Panc1 (cell line): ENCODE data around the gene PLPP4. TPM values are rescaled to one million over a fixed set of nuclear protein-coding genes. Genes with fewer than 3 reads are reported as not detected.

Experiments used
- ATAC-seq: fragments of 200-7000 bp; cut with Tn5 transposase; 2 replicates; pipeline ENCODE4 v1.9.1; 2020; ENCODE audit warnings: mild to moderate bottlenecking, moderate library complexity
- BruUV-seq: library from RNA; stranded (reverse); fragments of 400-500 nt; replicated peaks from 2 replicates; lab custom pipeline; 2021; lab: Mats Ljungman, UMichigan
- CTCF ChIA-PET: fragments of 300-600 bp; sonication (Branson Sonifier 250); formaldehyde crosslinking; loops from one replicate; lab custom pipeline; 2022; ENCODE audit warnings: antibody characterized with exemption; lab: Charles Lee
- POLR2A ChIA-PET: fragments of 300-600 bp; sonication (Branson Sonifier 250); formaldehyde crosslinking; loops from one replicate; lab custom pipeline; 2022; ENCODE audit warnings: antibody characterized with exemption; lab: Charles Lee
- DNase-seq: peaks from one replicate; pipeline ENCODE4 v3.0.0-alpha.2; 2010; ENCODE audit warnings: low read depth, low spot score
- H3K27ac ChIP-seq: 2 replicates; pipeline ENCODE4 v1.5.1; 2011; ENCODE audit warnings: mild to moderate bottlenecking, low read length, inconsistent platforms
- H3K27me3 ChIP-seq: fragments of 200-500 bp; sonication (Bioruptor generic); 2 replicates; pipeline ENCODE4 v1.6.0; 2014; ENCODE audit warnings: low read length, inconsistent platforms; ENCODE audit not compliant: control insufficient read depth, insufficient read depth
- H3K36me3 ChIP-seq: fragments of 200-500 bp; sonication (Bioruptor generic); 2 replicates; pipeline ENCODE4 v1.5.1; 2014; ENCODE audit warnings: inconsistent platforms, mild to moderate bottlenecking, low read length, moderate library complexity; ENCODE audit not compliant: control insufficient read depth, insufficient read depth
- H3K4me1 ChIP-seq: 2 replicates; pipeline ENCODE4 v1.5.1; 2011; ENCODE audit warnings: inconsistent platforms, mild to moderate bottlenecking, low read length, moderate library complexity; ENCODE audit not compliant: control insufficient read depth, insufficient read depth
- H3K4me3 ChIP-seq, 2 experiments: 2 replicates each; pipeline ENCODE4 v1.5.1; 2011 to 2012; ENCODE audit warnings: low read depth in 2 of 2, low read length in 2 of 2, mild to moderate bottlenecking in 2 of 2, inconsistent platforms in 1 of 2, moderate library complexity in 1 of 2
- H3K9me3 ChIP-seq: fragments of 200-500 bp; sonication (Bioruptor generic); 2 replicates; pipeline ENCODE4 v1.5.1; 2014; ENCODE audit warnings: low read depth, mild to moderate bottlenecking, inconsistent platforms, low read length, moderate library complexity; ENCODE audit not compliant: control insufficient read depth, insufficient read depth
- CTCF ChIP-seq: fragments of 450-650 bp; IDR thresholded peaks from 2 replicates; pipeline ENCODE4 v1.5.1; 2017; ENCODE audit warnings: mild to moderate bottlenecking
- POLR2AphosphoS5 ChIP-seq: IDR thresholded peaks from 2 replicates; pipeline ENCODE4 v1.6.1; 2012; ENCODE audit warnings: mild to moderate bottlenecking, low read depth, low read length, moderate library complexity
- REST ChIP-seq, 2 experiments: IDR thresholded peaks; 2 replicates each; pipeline ENCODE4 v1.6.1; 2011 to 2012; ENCODE audit warnings: low read depth in 2 of 2, control low read depth in 1 of 2, low read length in 1 of 2, mild to moderate bottlenecking in 1 of 2, moderate library complexity in 1 of 2; ENCODE audit not compliant: insufficient read depth in 1 of 2
- SIN3A ChIP-seq: IDR thresholded peaks from 2 replicates; pipeline ENCODE4 v1.6.1; 2012; ENCODE audit warnings: low read depth, mild to moderate bottlenecking, low read length, moderate library complexity, borderline replicate concordance; ENCODE audit not compliant: insufficient read depth
- TCF7L2 ChIP-seq: IDR thresholded peaks from 2 replicates; pipeline ENCODE4 v1.6.1; 2011; ENCODE audit warnings: mild to moderate bottlenecking, low read depth, low read length, inconsistent platforms
- in situ Hi-C: cut with HindIII; loops from 2 replicates; pipeline ENCODE4 v1.10.0; 2016; ENCODE audit warnings: low sequenced_read_pairs, low pct_unique_long_range_greater_than_20kb
- intact Hi-C: fragments of 100-400 bp; cut with micrococcal nuclease; formaldehyde crosslinking; loops from one replicate; pipeline ENCODE4 v1.10.0; 2022; ENCODE audit not compliant: unreplicated experiment
- total RNA-seq: library from RNA; stranded (reverse); gene quantifications from one replicate; pipeline ENCODE4 v1.2.1, GENCODE V29; 2021; ENCODE audit not compliant: unreplicated experiment

Gene PLPP4
- total RNA-seq, 1 experiment from 2014 or later: 0.18 TPM

- ATAC-seq: no peak
- ChIA-PET POLR2A (no interaction called here), CTCF (no interaction called here)
- H3K27ac ChIP-seq: no peak overlapping the region
- no peak for TF ChIP-seq POLR2AphosphoS5
- no peak for TF ChIP-seq REST (IDR thresholded peaks at IDR 0.05; ENCODE audit: insufficient read depth in 1 of 2, low read depth in 2 of 2, low read length in 1 of 2)
- no peak for TF ChIP-seq CTCF
- TF ChIP-seq SIN3A: no peak
- TF ChIP-seq TCF7L2: no peak
- BruUV-seq: no TSS peak
- H3K9me3 ChIP-seq: no peaks in the 10 kb centered on the region
- no peak overlapping the region for H3K4me3 ChIP-seq
- intact Hi-C loops: no loop called here
- H3K36me3 ChIP-seq: no peaks in the 10 kb centered on the region
- no peaks in the 10 kb centered on the region for H3K4me1 ChIP-seq
- DNase-seq: no peak
- in situ Hi-C loops: no loop called here
- peaks cover 5% of the 10 kb centered on the region; the same call in 1 of the 2 replicates for H3K27me3 ChIP-seq
These were observed 51.4 kb downstream of the PLPP4 start for GRCh38 chr10:120508393-120508792.

GRCh38 chr10:120508966-120509365, 51.9 kb downstream of the PLPP4 start:
- in situ Hi-C loops: no loop called here
- DNase-seq (no peak), ATAC-seq (no peak)
- no TSS peak for BruUV-seq
- no peak overlapping the region for H3K27ac ChIP-seq
- H3K4me3 ChIP-seq: no peak overlapping the region
- H3K27me3 ChIP-seq: peaks cover 6% of the 10 kb centered on the region; the same call in 1 of the 2 replicates
- no peaks in the 10 kb centered on the region for H3K9me3 ChIP-seq
- TF ChIP-seq POLR2AphosphoS5: no peak
- TF ChIP-seq TCF7L2: no peak
- TF ChIP-seq SIN3A: no peak
- no peak for TF ChIP-seq CTCF
- no peak for TF ChIP-seq REST (IDR thresholded peaks at IDR 0.05; ENCODE audit: insufficient read depth in 1 of 2, low read depth in 2 of 2, low read length in 1 of 2)
- intact Hi-C loops: no loop called here
- ChIA-PET POLR2A (interaction anchor here (0.6 kb wide), 1 partner anchor 100 kb away, joined by 3 read pairs; no protein-coding TSS in a partner anchor), CTCF (no interaction called here)
- H3K36me3 ChIP-seq: no peaks in the 10 kb centered on the region
- H3K4me1 ChIP-seq: no peaks in the 10 kb centered on the region
